Panc1 (cell line): ENCODE measurements around the gene NBPF8.
"Not testable (repeated sequence)": the region's sequence is repeated elsewhere in the genome, so short reads cannot be mapped to it uniquely, and the experiment has no call there.

ENCODE experiments used
- CTCF ChIP-seq: fragments of 450-650 bp; IDR thresholded peaks from 2 replicates; pipeline ENCODE4 v1.5.1; 2017; ENCODE audit warnings: mild to moderate bottlenecking
- POLR2AphosphoS5 ChIP-seq: IDR thresholded peaks from 2 replicates; pipeline ENCODE4 v1.6.1; 2012; ENCODE audit warnings: mild to moderate bottlenecking, low read depth, low read length, moderate library complexity
- REST ChIP-seq, 2 experiments: IDR thresholded peaks; 2 replicates each; pipeline ENCODE4 v1.6.1; 2011 to 2012; ENCODE audit warnings: low read depth in 2 of 2, control low read depth in 1 of 2, low read length in 1 of 2, mild to moderate bottlenecking in 1 of 2, moderate library complexity in 1 of 2; ENCODE audit not compliant: insufficient read depth in 1 of 2
- SIN3A ChIP-seq: IDR thresholded peaks from 2 replicates; pipeline ENCODE4 v1.6.1; 2012; ENCODE audit warnings: low read depth, mild to moderate bottlenecking, low read length, moderate library complexity, borderline replicate concordance; ENCODE audit not compliant: insufficient read depth
- TCF7L2 ChIP-seq: IDR thresholded peaks from 2 replicates; pipeline ENCODE4 v1.6.1; 2011; ENCODE audit warnings: mild to moderate bottlenecking, low read depth, low read length, inconsistent platforms

- not testable (repeated sequence) for TF ChIP-seq CTCF; REST (IDR thresholded peaks at IDR 0.05; ENCODE audit: insufficient read depth in 1 of 2, low read depth in 2 of 2, low read length in 1 of 2); TCF7L2; POLR2AphosphoS5; SIN3A
Observed at GRCh38 chr1:120433831-120434230, 19.0 kb downstream of the NBPF8 start.
